GM12872 (cell line): ENCODE results near the gene HDAC4.
A peak's percentile ranks its signal among the peaks of the same experiment; 100 is the strongest.

Experiments
- CTCF ChIP-seq: IDR thresholded peaks from 3 replicates; pipeline ENCODE4 v1.5.1; 2011; ENCODE audit warnings: low read depth, mild to moderate bottlenecking, low read length, moderate library complexity; ENCODE audit not compliant: insufficient read depth

Gene HDAC4

GRCh38 chr2:239298116-239298804, 102.6 kb downstream of the HDAC4 start:
- no peak for TF ChIP-seq CTCF

GRCh38 chr2:239297142-239298004, 103.4 kb downstream of the HDAC4 start:
- no peak for TF ChIP-seq CTCF

DNA sequence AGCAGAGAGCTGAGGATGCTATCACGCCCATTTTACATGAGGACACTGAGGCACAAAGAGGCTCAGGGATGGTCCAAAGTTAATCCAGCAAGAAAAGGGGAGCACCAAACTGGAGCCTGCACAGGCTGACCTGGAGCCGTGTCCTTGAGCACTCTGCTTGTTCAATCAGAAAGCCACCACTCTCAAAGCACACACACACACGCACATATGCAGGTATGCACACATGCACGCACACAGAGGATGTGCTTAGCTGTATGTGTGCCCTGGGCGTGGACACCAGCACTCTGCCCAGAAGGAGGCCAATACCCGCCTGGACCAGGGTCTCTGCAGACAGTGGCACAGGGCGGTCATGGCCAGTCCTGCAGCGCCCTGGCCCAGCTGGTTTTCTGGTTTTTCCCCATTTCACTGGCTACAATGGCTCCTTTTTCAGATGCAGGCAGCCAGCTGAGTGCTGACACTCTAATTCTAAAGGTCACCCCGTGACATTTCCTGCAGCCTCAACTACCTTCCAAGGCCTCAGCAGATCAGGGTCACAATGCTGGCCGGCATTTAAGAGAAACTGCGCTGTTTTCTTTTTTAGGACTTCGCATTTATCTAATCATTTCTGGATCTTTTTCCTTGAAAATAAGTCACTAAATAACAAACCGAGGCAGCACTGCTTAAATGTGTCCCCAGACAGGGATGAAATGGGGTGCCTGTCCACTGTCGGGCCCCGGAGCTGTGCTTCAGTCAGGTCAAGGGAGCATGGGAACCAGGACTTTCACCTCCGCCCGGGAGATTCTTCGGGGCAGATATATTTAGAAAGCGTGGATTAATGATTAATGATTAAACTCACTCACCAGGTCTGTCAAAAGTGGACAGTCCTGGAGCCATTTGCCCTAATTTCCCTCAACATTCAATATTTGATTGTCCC, 104.5 kb downstream of the HDAC4 start:
- TF ChIP-seq CTCF, result no peak

- no peak for TF ChIP-seq CTCF
Observed at GRCh38 chr2:239295377-239296019, 105.3 kb downstream of the HDAC4 start.

DNA sequence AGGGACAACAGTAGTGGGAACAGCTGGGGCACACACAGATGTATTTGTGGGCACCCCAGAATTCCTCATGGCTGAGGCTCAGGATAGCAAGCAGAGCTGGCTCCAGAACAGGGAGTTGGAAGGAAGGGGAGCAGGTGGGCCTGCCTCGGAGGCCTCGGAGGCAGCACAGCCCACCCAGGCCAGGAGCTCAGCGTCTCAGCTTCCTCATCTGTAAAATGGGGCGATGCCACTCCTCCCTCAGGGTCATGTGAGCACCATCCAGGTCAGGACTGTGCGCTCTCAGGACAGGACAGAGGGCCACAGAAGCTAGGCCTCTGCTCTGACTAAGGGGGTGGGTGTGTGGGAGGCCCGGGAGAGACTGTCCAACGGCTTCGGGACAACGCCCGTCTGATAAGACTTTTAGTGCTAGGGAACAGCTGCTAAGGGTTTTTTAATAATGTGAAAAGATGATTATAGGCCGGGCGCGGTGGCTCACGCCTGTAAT, 106.2 kb downstream of the HDAC4 start:
- TF ChIP-seq CTCF, result no peak

- 0 out of 3 replicates have a peak, but pooled peaks have one; percentile 8 for TF ChIP-seq CTCF
Observed at GRCh38 chr2:239293775-239294430, 106.9 kb downstream of the HDAC4 start.
